Esophagus squamous epithelium (tissue), 5 donors: Measurements from ENCODE around the gene PTPN1. TPM values are rescaled to one million over a fixed set of nuclear protein-coding genes. Genes with fewer than 3 reads are reported as not detected.

Experiments
- DNase-seq: peaks from one replicate; lab custom pipeline; 2025; lab: John Stamatoyannopoulos, UW
- H3K27ac ChIP-seq, 4 donors: fragments of 200-600 bp; sonication (generic); one replicate each; pipeline ENCODE4 v1.5.1; 2016 to 2019; ENCODE audit warnings: mild to moderate bottlenecking in 1 of 4
- H3K27me3 ChIP-seq, 4 donors: fragments of 200-600 bp; sonication (generic); 1 replicate in 3 of 4; 2 replicates in 1 of 4; pipeline versions ENCODE4 v1.5.1 to v1.6.0; 2017 to 2021; ENCODE audit warnings: antibody characterized with exemption in 1 of 4
- H3K36me3 ChIP-seq, 3 donors: fragments of 200-600 bp; sonication (generic); one replicate each; pipeline ENCODE4 v1.5.1; 2016 to 2019
- H3K4me1 ChIP-seq, 3 donors: fragments of 200-600 bp; sonication (generic); one replicate each; pipeline ENCODE4 v1.5.1; 2017 to 2019
- H3K4me3 ChIP-seq, 4 donors: fragments of 200-600 bp; sonication (generic); 1 replicate in 3 of 4; 2 replicates in 1 of 4; pipeline ENCODE4 v1.5.1; 2016 to 2019; ENCODE audit warnings: mild to moderate bottlenecking in 2 of 4, moderate library complexity in 1 of 4
- H3K9me3 ChIP-seq, 3 donors: fragments of 200-600 bp; sonication (generic); one replicate each; pipeline ENCODE4 v1.5.1; 2016 to 2019
- POLR2A ChIP-seq, 4 donors: fragments of 450-650 bp; IDR thresholded peaks; one replicate each; pipeline ENCODE4 v1.6.1; 2017; ENCODE audit warnings: antibody characterized with exemption in 4 of 4, mild to moderate bottlenecking in 4 of 4, moderate library complexity in 3 of 4
- WGBS, 2 donors: methylation state at CpG; one replicate each; pipeline ENCODE4 v1.1.5; 2018; 5-methylcytosine and 5-hydroxymethylcytosine counted together
- intact Hi-C: fragments of 100-400 bp; cut with DNase I; formaldehyde crosslinking; loops from one replicate; pipeline ENCODE4 v1.15.0; 2022
- total RNA-seq, 4 donors: library from RNA; depleted of rRNA; stranded (reverse); fragments of >200 nt; gene quantifications; one replicate each; pipeline ENCODE4 v1.1.0, GENCODE V29; 2016
- TF ChIP-seq, protein P1 (sequence below), 6 experiments: fragments of 450-650 bp in 4 of 6; fragments of 200-600 bp in 2 of 6; sonication (generic) in 2 of 6; IDR thresholded peaks; one replicate each; pipeline ENCODE4 v1.5.1; 2016 to 2019; ENCODE audit warnings: antibody characterized with exemption in 6 of 6, mild to moderate bottlenecking in 4 of 6, moderate library complexity in 4 of 6
- donor health status: DM: yes; HTN: yes; CAD: no.

The PTPN1 gene
- total RNA-seq, 4 donors from 2014 or later, result 23.6 to 30.6 (median 29.0) TPM

- H3K36me3 ChIP-seq, result peaks cover 0 to 13% (median 0%) of the 10 kb centered on the region in 3 donors
- H3K27me3 ChIP-seq, result no peaks in the 10 kb centered on the region
- no peak overlapping the region for H3K4me3 ChIP-seq
- no peak for DNase-seq
- TF ChIP-seq, protein P1, sequence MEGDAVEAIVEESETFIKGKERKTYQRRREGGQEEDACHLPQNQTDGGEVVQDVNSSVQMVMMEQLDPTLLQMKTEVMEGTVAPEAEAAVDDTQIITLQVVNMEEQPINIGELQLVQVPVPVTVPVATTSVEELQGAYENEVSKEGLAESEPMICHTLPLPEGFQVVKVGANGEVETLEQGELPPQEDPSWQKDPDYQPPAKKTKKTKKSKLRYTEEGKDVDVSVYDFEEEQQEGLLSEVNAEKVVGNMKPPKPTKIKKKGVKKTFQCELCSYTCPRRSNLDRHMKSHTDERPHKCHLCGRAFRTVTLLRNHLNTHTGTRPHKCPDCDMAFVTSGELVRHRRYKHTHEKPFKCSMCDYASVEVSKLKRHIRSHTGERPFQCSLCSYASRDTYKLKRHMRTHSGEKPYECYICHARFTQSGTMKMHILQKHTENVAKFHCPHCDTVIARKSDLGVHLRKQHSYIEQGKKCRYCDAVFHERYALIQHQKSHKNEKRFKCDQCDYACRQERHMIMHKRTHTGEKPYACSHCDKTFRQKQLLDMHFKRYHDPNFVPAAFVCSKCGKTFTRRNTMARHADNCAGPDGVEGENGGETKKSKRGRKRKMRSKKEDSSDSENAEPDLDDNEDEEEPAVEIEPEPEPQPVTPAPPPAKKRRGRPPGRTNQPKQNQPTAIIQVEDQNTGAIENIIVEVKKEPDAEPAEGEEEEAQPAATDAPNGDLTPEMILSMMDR (IDR thresholded peaks at IDR 0.05), result peak in 1 of 6 experiments; percentile 13
- TF ChIP-seq POLR2A (IDR thresholded peaks at IDR 0.05), result no peak
- H3K9me3 ChIP-seq, result no peaks in the 10 kb centered on the region
- WGBS, 2 donors, result 44 to 67% methylated on average over 3 to 4 of the region's 4 CpGs
- intact Hi-C loops, result no loop called here
- no peak overlapping the region for H3K27ac ChIP-seq
- no peaks in the 10 kb centered on the region for H3K4me1 ChIP-seq
These were observed 100.1 kb downstream of the PTPN1 start for GRCh38 chr20:50610212-50610718.

DNA sequence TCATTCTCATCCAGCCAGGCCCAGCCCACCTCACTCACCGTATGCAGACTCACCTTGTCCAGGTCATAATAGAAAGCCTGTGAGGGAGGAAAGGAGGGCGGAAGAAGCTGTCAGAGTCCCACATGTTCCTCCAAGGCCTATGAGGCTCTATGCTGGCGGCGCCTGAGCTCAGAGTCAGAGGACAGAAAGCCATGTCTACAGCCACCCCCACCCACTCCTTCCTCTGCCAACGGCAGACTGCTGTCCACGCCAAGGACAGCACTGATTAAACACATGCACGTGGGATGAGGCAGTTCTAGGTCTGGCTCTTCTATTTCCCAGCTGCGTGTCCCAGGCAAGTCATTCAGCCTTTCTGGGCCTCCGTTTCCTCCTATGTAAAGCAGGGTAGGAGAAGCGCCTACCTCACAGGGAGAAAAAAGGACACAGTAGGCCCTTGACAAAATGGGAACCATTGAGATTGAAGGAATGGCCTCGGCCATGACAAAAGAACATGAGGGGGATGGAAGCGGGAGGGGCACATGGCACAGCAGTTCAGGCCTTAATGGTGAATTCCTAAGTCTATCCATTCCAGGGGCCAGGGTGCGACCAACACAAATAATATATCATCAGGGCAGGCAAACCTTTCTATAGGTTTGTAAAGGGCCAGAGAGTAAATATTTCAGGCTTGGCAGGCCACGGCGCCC lies 101.1 kb downstream of the PTPN1 start:
- no peaks in the 10 kb centered on the region for H3K9me3 ChIP-seq
- H3K4me3 ChIP-seq, result no peak overlapping the region
- H3K36me3 ChIP-seq, result peaks cover 0 to 13% (median 0%) of the 10 kb centered on the region in 3 donors
- 33 to 73% methylated on average over 3 to 14 of the region's 15 CpGs for WGBS, 2 donors
- no peak for DNase-seq
- H3K27me3 ChIP-seq, result no peaks in the 10 kb centered on the region
- no peak for TF ChIP-seq POLR2A (IDR thresholded peaks at IDR 0.05)
- TF ChIP-seq, protein P1 (IDR thresholded peaks at IDR 0.05), result no peak
- no peaks in the 10 kb centered on the region for H3K4me1 ChIP-seq
- intact Hi-C loops, result no loop called here
- peak overlapping the region in 1 of 4 donors; percentile 5 for H3K27ac ChIP-seq

GRCh38 chr20:50613438-50614169 lies 103.4 kb downstream of the PTPN1 start:
- H3K36me3 ChIP-seq, result peaks cover 0 to 1% (median 0%) of the 10 kb centered on the region in 3 donors
- DNase-seq, result no peak
- intact Hi-C loops, result no loop called here
- no peak overlapping the region for H3K27ac ChIP-seq
- no peak overlapping the region for H3K4me3 ChIP-seq
- TF ChIP-seq, protein P1 (IDR thresholded peaks at IDR 0.05), result no peak
- no peak for TF ChIP-seq POLR2A (IDR thresholded peaks at IDR 0.05)
- H3K9me3 ChIP-seq, result no peaks in the 10 kb centered on the region
- 87 to 88% methylated on average over 11 to 14 of the region's 15 CpGs for WGBS, 2 donors
- no peaks in the 10 kb centered on the region for H3K27me3 ChIP-seq
- H3K4me1 ChIP-seq, result no peaks in the 10 kb centered on the region

- Histone ChIP-seq H3K4me3 (no peak overlapping the region), H3K36me3 (no peaks in the 10 kb centered on the region), H3K9me3 (no peaks in the 10 kb centered on the region), H3K27ac (no peak overlapping the region), H3K27me3 (no peaks in the 10 kb centered on the region), H3K4me1 (no peaks in the 10 kb centered on the region)
- 71 to 81% methylated on average over 3 to 6 of the region's 6 CpGs for WGBS, 2 donors
- no peak for DNase-seq
- intact Hi-C loops, result no loop called here
- no peak for TF ChIP-seq POLR2A (IDR thresholded peaks at IDR 0.05)
- TF ChIP-seq, protein P1 (IDR thresholded peaks at IDR 0.05), result no peak
These were observed 105.2 kb downstream of the PTPN1 start for GRCh38 chr20:50615407-50615806.

GRCh38 chr20:50617022-50617421 lies 106.8 kb downstream of the PTPN1 start:
- intact Hi-C loops, result no loop called here
- Histone ChIP-seq H3K27ac (peak overlapping the region in 1 of 4 donors; percentile 9), H3K36me3 (no peaks in the 10 kb centered on the region), H3K27me3 (no peaks in the 10 kb centered on the region), H3K4me3 (no peak overlapping the region), H3K9me3 (peaks cover 0 to 9% (median 9%) of the 10 kb centered on the region in 3 donors), H3K4me1 (no peaks in the 10 kb centered on the region)
- TF ChIP-seq POLR2A (IDR thresholded peaks at IDR 0.05), result no peak
- TF ChIP-seq, protein P1 (IDR thresholded peaks at IDR 0.05), result no peak
- WGBS, 2 donors, result 85 to 88% methylated on average over 2 of the region's 5 CpGs
- no peak for DNase-seq
